H1 (cell line): ENCODE measurements around the gene NPNT. TPM values are rescaled to one million over a fixed set of nuclear protein-coding genes. Genes with fewer than 3 reads are reported as not detected.

ENCODE experiments used
- CBX5 ChIP-seq: fragments of 300-800, 300-1000 bp; sonication (generic); IDR thresholded peaks from 2 replicates; pipeline ENCODE4 v1.7.1; 2016; ENCODE audit warnings: antibody characterized with exemption, low read length, low read depth
- EP300 ChIP-seq, 2 experiments: IDR thresholded peaks; 1 replicate in 1 of 2; 2 replicates in 1 of 2; pipeline ENCODE4 v1.6.1; 2011 to 2012; ENCODE audit warnings: low read depth in 2 of 2, low read length in 2 of 2, mild to moderate bottlenecking in 2 of 2, borderline replicate concordance in 1 of 2, inconsistent platforms in 1 of 2, moderate library complexity in 1 of 2
- MAFK ChIP-seq: IDR thresholded peaks from 2 replicates; pipeline ENCODE4 v1.6.1; 2012; ENCODE audit warnings: low read depth, mild to moderate bottlenecking, improper control_type of control experiment, low read length
- POLR2AphosphoS5 ChIP-seq: IDR thresholded peaks from 2 replicates; pipeline ENCODE4 v1.6.1; 2011; ENCODE audit warnings: low read depth, low read length
- RAD21 ChIP-seq, 2 experiments: IDR thresholded peaks in 1 of 2; conservative IDR thresholded peaks in 1 of 2; 2 replicates each; pipeline ENCODE4 v1.6.1; 2011; ENCODE audit warnings: low read depth in 2 of 2, low read length in 2 of 2, improper control_type of control experiment in 1 of 2, inconsistent platforms in 1 of 2, mild to moderate bottlenecking in 1 of 2, moderate library complexity in 1 of 2
- TAF1 ChIP-seq: IDR thresholded peaks from 2 replicates; pipeline ENCODE4 v1.6.1; 2011; ENCODE audit warnings: mild to moderate bottlenecking, low read depth, low read length
- TAF7 ChIP-seq: optimal IDR thresholded peaks from 2 replicates; pipeline ENCODE3; 2011; ENCODE audit warnings: low read depth, mild to moderate bottlenecking, inconsistent platforms, low read length, moderate library complexity, borderline replicate concordance
- ZNF274 ChIP-seq: IDR thresholded peaks from 2 replicates; pipeline ENCODE4 v1.7.0; 2012; ENCODE audit warnings: low read length, borderline replicate concordance; ENCODE audit errors: extremely low read depth
- polyA plus RNA-seq, 7 experiments: library from polyadenylated mRNA; depleted of rRNA in 3 of 7; stranded (reverse) in 5 of 7; unstranded in 2 of 7; fragments of >200 nt in 5 of 7; fragments of 200-250 nt in 2 of 7; gene quantifications; 1 replicate in 5 of 7; 2 replicates in 1 of 7; 4 replicates in 1 of 7; pipeline versions ENCODE4 v1.2.1 to v1.2.3, GENCODE V29; 2011 to 2013; ENCODE audit warnings: missing spikeins in 2 of 7, mixed read lengths in 2 of 7
- total RNA-seq: library from RNA; stranded (reverse); fragmentation: NEBNext Ultra II Directional; extraction: Animal tissue kit (Norgen Biotek cat#: 25700); gene quantifications from 2 replicates; pipeline ENCODE4 v1.2.1, GENCODE V29; 2021
- TF ChIP-seq, protein P1 (sequence below): fragments of 300-600 bp; sonication (generic); IDR thresholded peaks from 2 replicates; pipeline ENCODE4 v1.7.1; 2012; ENCODE audit warnings: low read length, moderate library complexity, mild to moderate bottlenecking, inconsistent platforms; ENCODE audit not compliant: insufficient replicate concordance

Gene NPNT
- total and polyA plus RNA-seq, 2 of the 8 experiments (the other 6 are each of a cell fraction or from before 2014, with no cell fraction given), result 0.24 to 0.97 TPM

DNA sequence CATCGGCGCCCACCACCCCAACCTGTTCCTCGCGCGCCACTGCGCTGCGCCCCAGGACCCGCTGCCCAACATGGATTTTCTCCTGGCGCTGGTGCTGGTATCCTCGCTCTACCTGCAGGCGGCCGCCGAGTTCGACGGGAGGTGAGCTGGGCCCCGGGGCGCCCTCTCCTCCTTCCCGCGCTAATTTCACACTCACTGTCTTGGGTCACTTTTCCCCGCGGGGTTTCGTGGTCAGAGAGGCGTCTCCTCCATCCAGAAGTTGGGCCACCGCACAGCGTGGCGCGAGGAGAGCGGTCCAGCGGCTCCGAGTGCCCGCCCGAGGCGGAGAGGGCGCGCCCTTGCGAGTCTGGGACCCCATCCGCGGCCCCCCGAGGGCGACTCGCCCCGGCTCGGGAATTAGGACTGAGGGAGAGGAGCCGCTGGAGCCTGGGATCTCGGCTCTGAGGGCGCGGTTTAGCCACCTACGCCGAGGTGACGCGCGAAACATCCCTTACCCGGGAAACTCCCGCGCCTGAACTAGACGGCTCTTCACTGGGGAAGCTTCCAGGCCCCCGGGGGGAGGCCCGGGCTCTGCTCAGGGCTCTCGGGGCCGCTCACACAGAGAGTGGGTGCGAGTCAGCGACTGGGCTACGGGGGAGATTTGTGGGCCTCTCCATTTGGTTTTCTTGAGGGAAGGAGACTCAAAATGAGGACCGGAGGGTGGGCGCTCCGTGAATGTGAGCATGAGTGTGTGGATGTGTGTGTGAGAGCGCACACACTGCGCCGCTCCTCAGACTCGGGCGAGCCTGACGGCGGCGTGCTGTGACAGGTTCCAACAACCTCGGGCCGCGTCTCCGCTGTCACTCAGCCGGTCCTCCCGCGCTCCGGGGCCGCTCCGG, 551 bp downstream of the NPNT start (continued):
- TF ChIP-seq, protein P1, sequence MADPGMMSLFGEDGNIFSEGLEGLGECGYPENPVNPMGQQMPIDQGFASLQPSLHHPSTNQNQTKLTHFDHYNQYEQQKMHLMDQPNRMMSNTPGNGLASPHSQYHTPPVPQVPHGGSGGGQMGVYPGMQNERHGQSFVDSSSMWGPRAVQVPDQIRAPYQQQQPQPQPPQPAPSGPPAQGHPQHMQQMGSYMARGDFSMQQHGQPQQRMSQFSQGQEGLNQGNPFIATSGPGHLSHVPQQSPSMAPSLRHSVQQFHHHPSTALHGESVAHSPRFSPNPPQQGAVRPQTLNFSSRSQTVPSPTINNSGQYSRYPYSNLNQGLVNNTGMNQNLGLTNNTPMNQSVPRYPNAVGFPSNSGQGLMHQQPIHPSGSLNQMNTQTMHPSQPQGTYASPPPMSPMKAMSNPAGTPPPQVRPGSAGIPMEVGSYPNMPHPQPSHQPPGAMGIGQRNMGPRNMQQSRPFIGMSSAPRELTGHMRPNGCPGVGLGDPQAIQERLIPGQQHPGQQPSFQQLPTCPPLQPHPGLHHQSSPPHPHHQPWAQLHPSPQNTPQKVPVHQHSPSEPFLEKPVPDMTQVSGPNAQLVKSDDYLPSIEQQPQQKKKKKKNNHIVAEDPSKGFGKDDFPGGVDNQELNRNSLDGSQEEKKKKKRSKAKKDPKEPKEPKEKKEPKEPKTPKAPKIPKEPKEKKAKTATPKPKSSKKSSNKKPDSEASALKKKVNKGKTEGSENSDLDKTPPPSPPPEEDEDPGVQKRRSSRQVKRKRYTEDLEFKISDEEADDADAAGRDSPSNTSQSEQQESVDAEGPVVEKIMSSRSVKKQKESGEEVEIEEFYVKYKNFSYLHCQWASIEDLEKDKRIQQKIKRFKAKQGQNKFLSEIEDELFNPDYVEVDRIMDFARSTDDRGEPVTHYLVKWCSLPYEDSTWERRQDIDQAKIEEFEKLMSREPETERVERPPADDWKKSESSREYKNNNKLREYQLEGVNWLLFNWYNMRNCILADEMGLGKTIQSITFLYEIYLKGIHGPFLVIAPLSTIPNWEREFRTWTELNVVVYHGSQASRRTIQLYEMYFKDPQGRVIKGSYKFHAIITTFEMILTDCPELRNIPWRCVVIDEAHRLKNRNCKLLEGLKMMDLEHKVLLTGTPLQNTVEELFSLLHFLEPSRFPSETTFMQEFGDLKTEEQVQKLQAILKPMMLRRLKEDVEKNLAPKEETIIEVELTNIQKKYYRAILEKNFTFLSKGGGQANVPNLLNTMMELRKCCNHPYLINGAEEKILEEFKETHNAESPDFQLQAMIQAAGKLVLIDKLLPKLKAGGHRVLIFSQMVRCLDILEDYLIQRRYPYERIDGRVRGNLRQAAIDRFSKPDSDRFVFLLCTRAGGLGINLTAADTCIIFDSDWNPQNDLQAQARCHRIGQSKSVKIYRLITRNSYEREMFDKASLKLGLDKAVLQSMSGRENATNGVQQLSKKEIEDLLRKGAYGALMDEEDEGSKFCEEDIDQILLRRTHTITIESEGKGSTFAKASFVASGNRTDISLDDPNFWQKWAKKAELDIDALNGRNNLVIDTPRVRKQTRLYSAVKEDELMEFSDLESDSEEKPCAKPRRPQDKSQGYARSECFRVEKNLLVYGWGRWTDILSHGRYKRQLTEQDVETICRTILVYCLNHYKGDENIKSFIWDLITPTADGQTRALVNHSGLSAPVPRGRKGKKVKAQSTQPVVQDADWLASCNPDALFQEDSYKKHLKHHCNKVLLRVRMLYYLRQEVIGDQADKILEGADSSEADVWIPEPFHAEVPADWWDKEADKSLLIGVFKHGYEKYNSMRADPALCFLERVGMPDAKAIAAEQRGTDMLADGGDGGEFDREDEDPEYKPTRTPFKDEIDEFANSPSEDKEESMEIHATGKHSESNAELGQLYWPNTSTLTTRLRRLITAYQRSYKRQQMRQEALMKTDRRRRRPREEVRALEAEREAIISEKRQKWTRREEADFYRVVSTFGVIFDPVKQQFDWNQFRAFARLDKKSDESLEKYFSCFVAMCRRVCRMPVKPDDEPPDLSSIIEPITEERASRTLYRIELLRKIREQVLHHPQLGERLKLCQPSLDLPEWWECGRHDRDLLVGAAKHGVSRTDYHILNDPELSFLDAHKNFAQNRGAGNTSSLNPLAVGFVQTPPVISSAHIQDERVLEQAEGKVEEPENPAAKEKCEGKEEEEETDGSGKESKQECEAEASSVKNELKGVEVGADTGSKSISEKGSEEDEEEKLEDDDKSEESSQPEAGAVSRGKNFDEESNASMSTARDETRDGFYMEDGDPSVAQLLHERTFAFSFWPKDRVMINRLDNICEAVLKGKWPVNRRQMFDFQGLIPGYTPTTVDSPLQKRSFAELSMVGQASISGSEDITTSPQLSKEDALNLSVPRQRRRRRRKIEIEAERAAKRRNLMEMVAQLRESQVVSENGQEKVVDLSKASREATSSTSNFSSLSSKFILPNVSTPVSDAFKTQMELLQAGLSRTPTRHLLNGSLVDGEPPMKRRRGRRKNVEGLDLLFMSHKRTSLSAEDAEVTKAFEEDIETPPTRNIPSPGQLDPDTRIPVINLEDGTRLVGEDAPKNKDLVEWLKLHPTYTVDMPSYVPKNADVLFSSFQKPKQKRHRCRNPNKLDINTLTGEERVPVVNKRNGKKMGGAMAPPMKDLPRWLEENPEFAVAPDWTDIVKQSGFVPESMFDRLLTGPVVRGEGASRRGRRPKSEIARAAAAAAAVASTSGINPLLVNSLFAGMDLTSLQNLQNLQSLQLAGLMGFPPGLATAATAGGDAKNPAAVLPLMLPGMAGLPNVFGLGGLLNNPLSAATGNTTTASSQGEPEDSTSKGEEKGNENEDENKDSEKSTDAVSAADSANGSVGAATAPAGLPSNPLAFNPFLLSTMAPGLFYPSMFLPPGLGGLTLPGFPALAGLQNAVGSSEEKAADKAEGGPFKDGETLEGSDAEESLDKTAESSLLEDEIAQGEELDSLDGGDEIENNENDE, result no peak
- no peak for TF ChIP-seq TAF1
- TF ChIP-seq POLR2AphosphoS5, result no peak
- 0 out of 4 replicates have a peak, but pooled peaks of 1 of the 2 experiments have one; percentile 1 for TF ChIP-seq RAD21 (IDR thresholded peaks at IDR 0.05 in 1 of 2, conservative IDR thresholded peaks at IDR 0.05 in 1 of 2; ENCODE audit: low read depth in 2 of 2, low read length in 2 of 2)
- TF ChIP-seq TAF7, result no peak
- no peak for TF ChIP-seq MAFK
- TF ChIP-seq CBX5, result no peak
- no peak for TF ChIP-seq ZNF274
- no peak for TF ChIP-seq EP300 (IDR thresholded peaks at IDR 0.05; ENCODE audit: borderline replicate concordance in 1 of 2, low read depth in 2 of 2, low read length in 2 of 2)
